HG03575 (cell line): ENCODE data around the gene PDPN.

Experiments
- ATAC-seq: cut with Tn5 transposase; IDR thresholded peaks from one replicate; pipeline ENCODE4 v1.9.1; 2021; ENCODE audit not compliant: unreplicated experiment, insufficient number of reproducible peaks, low FRiP score; ENCODE audit errors: extremely low read depth

Gene PDPN

GRCh38 chr1:13604721-13605120 lies 21.1 kb downstream of the PDPN start:
- ATAC-seq: no peak

GRCh38 chr1:13605159-13605558 lies 21.5 kb downstream of the PDPN start:
- no peak for ATAC-seq

GRCh38 chr1:13607002-13607401 lies 23.4 kb downstream of the PDPN start:
- ATAC-seq: no peak

- no peak for ATAC-seq
Measured at GRCh38 chr1:13616234-13616633, 32.6 kb downstream of the PDPN start.

- ATAC-seq: no peak
Measured at GRCh38 chr1:13617108-13617507, 33.5 kb downstream of the PDPN start.

- no peak for ATAC-seq
Measured at GRCh38 chr1:13617773-13618172, 34.1 kb downstream of the PDPN start.

- ATAC-seq: no peak
Measured at GRCh38 chr1:13618483-13618882, 34.9 kb downstream of the PDPN start.

- ATAC-seq: no peak
Measured at GRCh38 chr1:13619909-13620308, 36.3 kb downstream of the PDPN start.

GRCh38 chr1:13620825-13621224 lies 37.2 kb downstream of the PDPN start:
- no peak for ATAC-seq

GRCh38 chr1:13622446-13622845 lies 38.8 kb downstream of the PDPN start:
- ATAC-seq: no peak

GRCh38 chr1:13623021-13623637 lies 39.5 kb downstream of the PDPN start:
- ATAC-seq: no peak

GRCh38 chr1:13624526-13624925 lies 40.9 kb downstream of the PDPN start:
- ATAC-seq: no peak

- no peak for ATAC-seq
Measured at GRCh38 chr1:13627127-13627526, 43.5 kb downstream of the PDPN start.

- no peak for ATAC-seq
Measured at GRCh38 chr1:13628218-13628617, 44.6 kb downstream of the PDPN start.

GRCh38 chr1:13628711-13629110 lies 45.1 kb downstream of the PDPN start:
- no peak for ATAC-seq

- ATAC-seq: no peak
Measured at GRCh38 chr1:13642306-13643004, 58.8 kb downstream of the PDPN start.

GRCh38 chr1:13643017-13643416 lies 59.4 kb downstream of the PDPN start:
- ATAC-seq: no peak

GRCh38 chr1:13646521-13646920 lies 62.9 kb downstream of the PDPN start:
- ATAC-seq: no peak

- ATAC-seq: no peak
Measured at GRCh38 chr1:13651279-13651678, 67.6 kb downstream of the PDPN start.

- ATAC-seq: no peak
Measured at GRCh38 chr1:13652238-13652637, 68.6 kb downstream of the PDPN start.

- no peak for ATAC-seq
Measured at GRCh38 chr1:13661539-13661938, 77.9 kb downstream of the PDPN start.
